Transverse colon (tissue), 3 donors: Measurements from ENCODE around the gene OR2T2.

Experiments
- CTCF ChIP-seq, 5 experiments: fragments of 200-600 bp in 3 of 5; fragments of 450-650 bp in 2 of 5; sonication (generic) in 3 of 5; IDR thresholded peaks; 1 replicate in 2 of 5; 2 replicates in 3 of 5; pipeline ENCODE4 v1.5.1; 2016 to 2017; ENCODE audit warnings: antibody characterized with exemption in 5 of 5, inconsistent platforms in 3 of 5, mild to moderate bottlenecking in 2 of 5, moderate library complexity in 1 of 5
- POLR2A ChIP-seq: fragments of 450-650 bp; IDR thresholded peaks from one replicate; pipeline ENCODE4 v1.6.1; 2016; ENCODE audit warnings: antibody characterized with exemption, mild to moderate bottlenecking, moderate library complexity

GRCh38 chr1:248402748-248403147 is 42.7 kb upstream of the OR2T2 start, which contains the start of gene OR2T1:
- TF ChIP-seq CTCF (IDR thresholded peaks at IDR 0.05) (no peak), POLR2A (no peak)
